SK-N-SH treated with all-trans-retinoic acid at 6 μM for 48 hours (cell line): ENCODE measurements around the gene BOLA3.

Experiments
- ATAC-seq: fragments of 200-7000 bp; cut with Tn5 transposase; 3 replicates; pipeline ENCODE4 v1.9.1; 2020; ENCODE audit warnings: mild to moderate bottlenecking, moderate library complexity
- BACH2 ChIP-seq: fragments of 250-450 bp; sonication (Bioruptor Pico); IDR thresholded peaks from 2 replicates; pipeline ENCODE4 v1.9.0; 2021; ENCODE audit warnings: mild to moderate bottlenecking, borderline replicate concordance
- CSDC2 ChIP-seq: fragments of 250-450 bp; sonication (Bioruptor Pico); IDR thresholded peaks from 2 replicates; pipeline ENCODE4 v1.5.0; 2020; ENCODE audit warnings: mild to moderate bottlenecking, moderate library complexity
- ESRRG ChIP-seq: fragments of 250-450 bp; sonication (Bioruptor Pico); IDR thresholded peaks from 2 replicates; pipeline ENCODE4 v1.6.1; 2021; ENCODE audit warnings: mild to moderate bottlenecking
- GLIS3 ChIP-seq: fragments of 250-450 bp; sonication (Bioruptor Pico); IDR thresholded peaks from 2 replicates; pipeline ENCODE4 v1.5.0; 2020; ENCODE audit warnings: mild to moderate bottlenecking, moderate library complexity
- ISL1 ChIP-seq: fragments of 250-450 bp; sonication (Bioruptor Pico); IDR thresholded peaks from 2 replicates; pipeline ENCODE4 v2.1.2; 2022; ENCODE audit warnings: mild to moderate bottlenecking, moderate library complexity
- PPARA ChIP-seq: fragments of 250-450 bp; sonication (Bioruptor Pico); IDR thresholded peaks from 2 replicates; pipeline ENCODE4 v1.5.0; 2020; ENCODE audit warnings: mild to moderate bottlenecking, borderline replicate concordance
- SNAI2 ChIP-seq: fragments of 250-450 bp; sonication (Bioruptor Pico); IDR thresholded peaks from 2 replicates; pipeline ENCODE4 v1.5.0; 2020; ENCODE audit warnings: mild to moderate bottlenecking, moderate library complexity
- TCF4 ChIP-seq: fragments of 250-450 bp; sonication (Bioruptor Pico); IDR thresholded peaks from 2 replicates; pipeline ENCODE4 v1.8.0; 2021; ENCODE audit warnings: mild to moderate bottlenecking, moderate library complexity, borderline replicate concordance
- ZFP30 ChIP-seq: fragments of 450-650 bp; formaldehyde crosslinking; IDR thresholded peaks from 2 replicates; pipeline ENCODE4 v1.5.0; 2022; ENCODE audit warnings: mild to moderate bottlenecking, moderate library complexity
- ZNF565 ChIP-seq: fragments of 450-650 bp; formaldehyde crosslinking; conservative IDR thresholded peaks from 2 replicates; pipeline ENCODE4 v1.5.0; 2020; ENCODE audit warnings: low read depth, mild to moderate bottlenecking, moderate library complexity
- ZNF70 ChIP-seq: fragments of 450-650 bp; formaldehyde crosslinking; IDR thresholded peaks from 2 replicates; pipeline ENCODE4 v1.5.0; 2020; ENCODE audit warnings: mild to moderate bottlenecking, moderate library complexity
- ZNF8 ChIP-seq: fragments of 450-650 bp; formaldehyde crosslinking; IDR thresholded peaks from 2 replicates; pipeline ENCODE4 v1.5.0; 2020; ENCODE audit warnings: mild to moderate bottlenecking, moderate library complexity
- TF ChIP-seq, protein P1 (sequence below): fragments of 250-450 bp; sonication (Bioruptor Pico); IDR thresholded peaks from 2 replicates; pipeline ENCODE4 v1.5.1; 2021; ENCODE audit warnings: mild to moderate bottlenecking, moderate library complexity
- TF ChIP-seq, protein P2 (sequence below): fragments of 250-450 bp; sonication (Bioruptor Pico); IDR thresholded peaks from 2 replicates; pipeline ENCODE4 v1.8.0; 2021; ENCODE audit warnings: low read depth, mild to moderate bottlenecking, moderate library complexity, borderline replicate concordance
- TF ChIP-seq, protein P3 (sequence below): fragments of 250-450 bp; sonication (Bioruptor Pico); IDR thresholded peaks from 2 replicates; pipeline ENCODE4 v1.5.0; 2020; ENCODE audit warnings: mild to moderate bottlenecking, moderate library complexity
- TF ChIP-seq, protein P4 (sequence below): fragments of 250-450 bp; sonication (Bioruptor Pico); IDR thresholded peaks from 2 replicates; pipeline ENCODE4 v1.8.0; 2020; ENCODE audit warnings: mild to moderate bottlenecking, moderate library complexity, borderline replicate concordance

BOLA3 gene

DNA sequence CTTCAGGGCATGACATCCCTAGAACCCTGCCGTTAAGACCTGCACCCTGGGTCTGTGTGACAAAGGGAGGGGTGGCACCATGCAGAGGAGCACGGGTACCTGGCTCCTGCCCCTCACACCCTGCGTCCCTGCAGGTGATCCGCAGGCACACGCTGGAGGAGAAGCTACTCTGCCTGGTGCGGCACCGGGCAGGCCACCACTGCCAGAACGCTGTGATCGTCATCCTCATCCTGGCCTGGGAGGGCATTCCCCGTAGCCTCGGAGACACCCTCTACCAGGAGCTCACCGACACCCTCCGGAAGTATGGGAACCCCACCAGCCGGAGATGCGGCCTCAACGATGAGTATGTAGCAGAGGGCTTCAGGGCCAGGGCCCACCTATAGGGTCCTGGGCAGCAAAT, 60.0 kb downstream of the BOLA3 start:
- ATAC-seq = no peak
- TF ChIP-seq ZNF8 (CRISPR knock-in tag) = no peak
- no peak for TF ChIP-seq BACH2 (CRISPR knock-in tag)
- TF ChIP-seq, protein P1, sequence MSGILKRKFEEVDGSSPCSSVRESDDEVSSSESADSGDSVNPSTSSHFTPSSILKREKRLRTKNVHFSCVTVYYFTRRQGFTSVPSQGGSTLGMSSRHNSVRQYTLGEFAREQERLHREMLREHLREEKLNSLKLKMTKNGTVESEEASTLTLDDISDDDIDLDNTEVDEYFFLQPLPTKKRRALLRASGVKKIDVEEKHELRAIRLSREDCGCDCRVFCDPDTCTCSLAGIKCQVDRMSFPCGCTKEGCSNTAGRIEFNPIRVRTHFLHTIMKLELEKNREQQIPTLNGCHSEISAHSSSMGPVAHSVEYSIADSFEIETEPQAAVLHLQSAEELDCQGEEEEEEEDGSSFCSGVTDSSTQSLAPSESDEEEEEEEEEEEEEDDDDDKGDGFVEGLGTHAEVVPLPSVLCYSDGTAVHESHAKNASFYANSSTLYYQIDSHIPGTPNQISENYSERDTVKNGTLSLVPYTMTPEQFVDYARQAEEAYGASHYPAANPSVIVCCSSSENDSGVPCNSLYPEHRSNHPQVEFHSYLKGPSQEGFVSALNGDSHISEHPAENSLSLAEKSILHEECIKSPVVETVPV (CRISPR knock-in tag) = no peak
- TF ChIP-seq SNAI2 (CRISPR knock-in tag) = no peak
- TF ChIP-seq, protein P2, sequence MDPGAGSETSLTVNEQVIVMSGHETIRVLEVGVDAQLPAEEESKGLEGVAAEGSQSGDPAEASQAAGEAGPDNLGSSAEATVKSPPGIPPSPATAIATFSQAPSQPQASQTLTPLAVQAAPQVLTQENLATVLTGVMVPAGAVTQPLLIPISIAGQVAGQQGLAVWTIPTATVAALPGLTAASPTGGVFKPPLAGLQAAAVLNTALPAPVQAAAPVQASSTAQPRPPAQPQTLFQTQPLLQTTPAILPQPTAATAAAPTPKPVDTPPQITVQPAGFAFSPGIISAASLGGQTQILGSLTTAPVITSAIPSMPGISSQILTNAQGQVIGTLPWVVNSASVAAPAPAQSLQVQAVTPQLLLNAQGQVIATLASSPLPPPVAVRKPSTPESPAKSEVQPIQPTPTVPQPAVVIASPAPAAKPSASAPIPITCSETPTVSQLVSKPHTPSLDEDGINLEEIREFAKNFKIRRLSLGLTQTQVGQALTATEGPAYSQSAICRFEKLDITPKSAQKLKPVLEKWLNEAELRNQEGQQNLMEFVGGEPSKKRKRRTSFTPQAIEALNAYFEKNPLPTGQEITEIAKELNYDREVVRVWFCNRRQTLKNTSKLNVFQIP (CRISPR knock-in tag) = no peak
- TF ChIP-seq ESRRG = no peak
- TF ChIP-seq ZNF565 = no peak
- TF ChIP-seq PPARA (CRISPR knock-in tag) = no peak
- TF ChIP-seq CSDC2 (CRISPR knock-in tag) = no peak
- TF ChIP-seq TCF4 (CRISPR knock-in tag) = no peak
- TF ChIP-seq, protein P3, sequence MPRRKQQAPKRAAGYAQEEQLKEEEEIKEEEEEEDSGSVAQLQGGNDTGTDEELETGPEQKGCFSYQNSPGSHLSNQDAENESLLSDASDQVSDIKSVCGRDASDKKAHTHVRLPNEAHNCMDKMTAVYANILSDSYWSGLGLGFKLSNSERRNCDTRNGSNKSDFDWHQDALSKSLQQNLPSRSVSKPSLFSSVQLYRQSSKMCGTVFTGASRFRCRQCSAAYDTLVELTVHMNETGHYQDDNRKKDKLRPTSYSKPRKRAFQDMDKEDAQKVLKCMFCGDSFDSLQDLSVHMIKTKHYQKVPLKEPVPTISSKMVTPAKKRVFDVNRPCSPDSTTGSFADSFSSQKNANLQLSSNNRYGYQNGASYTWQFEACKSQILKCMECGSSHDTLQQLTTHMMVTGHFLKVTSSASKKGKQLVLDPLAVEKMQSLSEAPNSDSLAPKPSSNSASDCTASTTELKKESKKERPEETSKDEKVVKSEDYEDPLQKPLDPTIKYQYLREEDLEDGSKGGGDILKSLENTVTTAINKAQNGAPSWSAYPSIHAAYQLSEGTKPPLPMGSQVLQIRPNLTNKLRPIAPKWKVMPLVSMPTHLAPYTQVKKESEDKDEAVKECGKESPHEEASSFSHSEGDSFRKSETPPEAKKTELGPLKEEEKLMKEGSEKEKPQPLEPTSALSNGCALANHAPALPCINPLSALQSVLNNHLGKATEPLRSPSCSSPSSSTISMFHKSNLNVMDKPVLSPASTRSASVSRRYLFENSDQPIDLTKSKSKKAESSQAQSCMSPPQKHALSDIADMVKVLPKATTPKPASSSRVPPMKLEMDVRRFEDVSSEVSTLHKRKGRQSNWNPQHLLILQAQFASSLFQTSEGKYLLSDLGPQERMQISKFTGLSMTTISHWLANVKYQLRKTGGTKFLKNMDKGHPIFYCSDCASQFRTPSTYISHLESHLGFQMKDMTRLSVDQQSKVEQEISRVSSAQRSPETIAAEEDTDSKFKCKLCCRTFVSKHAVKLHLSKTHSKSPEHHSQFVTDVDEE = no peak
- no peak for TF ChIP-seq ZNF70 (CRISPR knock-in tag)
- TF ChIP-seq ZFP30 (CRISPR knock-in tag) = no peak
- TF ChIP-seq ISL1 (CRISPR knock-in tag) = no peak
- no peak for TF ChIP-seq GLIS3 (CRISPR knock-in tag)
- TF ChIP-seq, protein P4, sequence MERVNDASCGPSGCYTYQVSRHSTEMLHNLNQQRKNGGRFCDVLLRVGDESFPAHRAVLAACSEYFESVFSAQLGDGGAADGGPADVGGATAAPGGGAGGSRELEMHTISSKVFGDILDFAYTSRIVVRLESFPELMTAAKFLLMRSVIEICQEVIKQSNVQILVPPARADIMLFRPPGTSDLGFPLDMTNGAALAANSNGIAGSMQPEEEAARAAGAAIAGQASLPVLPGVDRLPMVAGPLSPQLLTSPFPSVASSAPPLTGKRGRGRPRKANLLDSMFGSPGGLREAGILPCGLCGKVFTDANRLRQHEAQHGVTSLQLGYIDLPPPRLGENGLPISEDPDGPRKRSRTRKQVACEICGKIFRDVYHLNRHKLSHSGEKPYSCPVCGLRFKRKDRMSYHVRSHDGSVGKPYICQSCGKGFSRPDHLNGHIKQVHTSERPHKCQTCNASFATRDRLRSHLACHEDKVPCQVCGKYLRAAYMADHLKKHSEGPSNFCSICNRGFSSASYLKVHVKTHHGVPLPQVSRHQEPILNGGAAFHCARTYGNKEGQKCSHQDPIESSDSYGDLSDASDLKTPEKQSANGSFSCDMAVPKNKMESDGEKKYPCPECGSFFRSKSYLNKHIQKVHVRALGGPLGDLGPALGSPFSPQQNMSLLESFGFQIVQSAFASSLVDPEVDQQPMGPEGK (CRISPR knock-in tag) = no peak

DNA sequence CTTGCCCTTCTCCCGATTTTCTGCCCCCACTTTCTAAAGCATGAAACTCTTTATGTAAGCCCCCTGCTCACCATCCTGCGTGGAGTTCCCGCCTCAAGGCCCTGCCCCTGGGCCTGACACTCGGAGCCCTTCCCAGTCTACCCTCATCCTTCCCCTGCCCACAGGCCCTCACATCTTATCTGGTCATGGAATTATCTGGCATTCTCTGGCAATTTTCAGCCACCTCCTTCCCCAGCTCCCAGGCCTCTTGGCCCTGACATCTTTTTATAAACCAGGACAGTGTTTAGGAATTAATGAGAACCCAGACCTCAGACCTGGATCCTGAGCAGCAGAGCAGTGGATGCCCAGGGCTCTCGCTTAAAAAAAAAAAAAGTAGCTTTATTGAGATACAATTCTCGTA, 61.7 kb downstream of the BOLA3 start:
- no peak for ATAC-seq
- no peak for TF ChIP-seq ZNF565
- no peak for TF ChIP-seq SNAI2 (CRISPR knock-in tag)
- no peak for TF ChIP-seq PPARA (CRISPR knock-in tag)
- no peak for TF ChIP-seq ZNF8 (CRISPR knock-in tag)
- TF ChIP-seq GLIS3 (CRISPR knock-in tag) = no peak
- no peak for TF ChIP-seq ZFP30 (CRISPR knock-in tag)
- TF ChIP-seq, protein P2 (CRISPR knock-in tag) = no peak
- no peak for TF ChIP-seq TCF4 (CRISPR knock-in tag)
- TF ChIP-seq ISL1 (CRISPR knock-in tag) = no peak
